Fibroblast of mammary gland (primary cell): ENCODE measurements around the gene GALNT7.

Experiments used
- DNase-seq: peaks from one replicate; pipeline ENCODE4 v3.0.0-alpha.2; 2010; ENCODE audit warnings: low read depth
- H3K4me3 ChIP-seq: 2 replicates; pipeline ENCODE4 v1.5.1; 2011; ENCODE audit warnings: low read depth, mild to moderate bottlenecking, low read length, moderate library complexity; ENCODE audit not compliant: control insufficient read depth
- CTCF ChIP-seq: conservative IDR thresholded peaks from 2 replicates; pipeline ENCODE4 v1.5.1; 2011; ENCODE audit warnings: low read depth, low read length, inconsistent platforms; ENCODE audit not compliant: control insufficient read depth, insufficient read depth

The GALNT7 gene

GRCh38 chr4:173343832-173344397 lies 175.3 kb downstream of the GALNT7 start:
- H3K4me3 ChIP-seq = no peak overlapping the region
- no peak for DNase-seq
- TF ChIP-seq CTCF = no peak

- no peak for DNase-seq
- TF ChIP-seq CTCF = no peak
- no peak overlapping the region for H3K4me3 ChIP-seq
Measured at GRCh38 chr4:173345648-173346047, 177.0 kb downstream of the GALNT7 start.

- no peak for TF ChIP-seq CTCF
- DNase-seq = peak; percentile 43
- no peak overlapping the region for H3K4me3 ChIP-seq
Measured at GRCh38 chr4:173346074-173346473, 177.5 kb downstream of the GALNT7 start.

- H3K4me3 ChIP-seq = no peak overlapping the region
- TF ChIP-seq CTCF = no peak
- no peak for DNase-seq
Measured at GRCh38 chr4:173347467-173347866, 178.9 kb downstream of the GALNT7 start.

GRCh38 chr4:173357939-173358338 lies 189.3 kb downstream of the GALNT7 start:
- no peak for DNase-seq
- no peak for TF ChIP-seq CTCF
- no peak overlapping the region for H3K4me3 ChIP-seq

GRCh38 chr4:173360587-173361221 lies 192.1 kb downstream of the GALNT7 start:
- no peak overlapping the region for H3K4me3 ChIP-seq
- peak; percentile 40 for TF ChIP-seq CTCF
- DNase-seq = no peak
